ENCODE results near the gene UBE2E1. TPM values are rescaled to one million over a fixed set of nuclear protein-coding genes. Genes with fewer than 3 reads are reported as not detected.
"Not testable (repeated sequence)": the region's sequence is repeated elsewhere in the genome, so short reads cannot be mapped to it uniquely, and the experiment has no call there.

UBE2E1 gene
- total and polyA plus RNA-seq, 8 donors = 3.2 to 226 (median 78.1) TPM

DNA sequence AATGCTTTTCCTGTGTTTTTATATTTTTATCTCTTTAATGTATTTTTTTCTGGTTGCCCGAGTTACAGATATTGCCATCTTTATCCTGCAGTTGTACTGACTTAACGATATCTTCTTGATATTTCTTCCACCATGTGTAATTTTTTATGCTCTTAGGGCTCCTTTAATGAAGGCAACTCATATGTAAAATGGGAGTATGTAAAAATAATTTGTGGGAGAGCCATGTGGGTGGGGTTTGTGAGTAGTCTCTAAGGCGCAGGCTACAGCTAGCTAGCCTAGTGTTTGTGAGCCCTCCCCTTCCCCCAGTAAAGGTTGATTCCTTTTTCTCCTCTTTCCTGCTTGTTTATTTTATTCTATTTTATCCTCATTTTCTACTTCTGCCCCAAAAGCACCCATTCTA lies 38.1 kb downstream of the UBE2E1 start:
- intact Hi-C loops (cut with DNase I; ENCODE audit: low total_unique reads) = no loop called here
- H3K9me3 ChIP-seq = no peaks in the 10 kb centered on the region
- no peak overlapping the region for H3K4me3 ChIP-seq
- peaks cover 0 to 40% (median 17%) of the 10 kb centered on the region in 4 donors for H3K4me1 ChIP-seq
- WGBS, 5 donors = 93 to 99% (median 96%) methylated on average over 3 of the region's 3 CpGs
- TF ChIP-seq POLR2AphosphoS5 (IDR thresholded peaks at IDR 0.05) = no peak
- H3K36me3 ChIP-seq = no peaks in the 10 kb centered on the region
- H3K27ac ChIP-seq = no peak overlapping the region
- DNase-seq = no peak
- H3K27me3 ChIP-seq = no peaks in the 10 kb centered on the region

DNA sequence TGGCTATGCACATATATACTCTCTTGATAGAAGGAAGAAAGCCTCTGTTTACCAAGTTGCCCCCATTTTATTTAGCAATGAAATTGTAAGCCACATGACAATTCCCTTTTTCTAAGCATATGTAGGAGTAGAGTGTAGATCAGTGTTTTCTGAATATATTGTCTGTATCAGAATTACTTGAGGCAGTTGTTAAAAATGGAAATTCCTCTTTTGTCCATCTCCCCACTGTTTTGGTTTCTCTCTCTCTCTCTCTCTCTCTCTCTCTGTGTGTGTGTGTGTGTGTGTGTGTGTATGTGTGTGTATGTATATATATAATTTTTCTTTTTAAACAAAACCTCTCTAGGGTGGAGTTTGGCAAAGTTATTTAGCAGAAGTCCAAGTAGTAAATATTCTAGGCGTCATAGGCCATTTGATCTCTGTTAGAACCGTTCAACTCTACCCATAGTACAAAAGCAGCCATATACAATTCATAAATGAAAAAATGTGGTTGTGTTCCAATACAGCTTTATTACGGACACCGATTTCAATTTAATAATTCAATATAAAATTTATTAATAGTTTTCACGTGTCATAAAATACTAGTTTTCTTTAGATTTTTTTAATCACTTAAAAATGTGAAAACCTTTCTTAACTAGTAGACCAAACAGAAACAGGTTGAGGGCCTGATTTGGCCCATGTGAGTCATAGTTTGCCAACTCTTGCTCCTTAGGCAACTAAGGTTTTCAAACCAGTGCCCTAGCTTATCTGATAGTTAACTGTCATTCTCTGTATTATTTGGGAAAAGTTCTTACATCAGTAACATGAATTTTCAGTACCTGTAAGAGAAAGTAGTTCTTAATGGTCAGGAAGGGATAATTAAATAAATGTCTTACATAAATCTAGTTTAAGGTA lies 39.8 kb downstream of the UBE2E1 start:
- Histone ChIP-seq H3K27me3 (no peaks in the 10 kb centered on the region), H3K4me1 (peaks cover 0 to 31% (median 14%) of the 10 kb centered on the region in 4 donors), H3K36me3 (no peaks in the 10 kb centered on the region), H3K4me3 (no peak overlapping the region), H3K27ac (no peak overlapping the region), H3K9me3 (no peaks in the 10 kb centered on the region)
- DNase-seq = no peak
- TF ChIP-seq, protein P1, sequence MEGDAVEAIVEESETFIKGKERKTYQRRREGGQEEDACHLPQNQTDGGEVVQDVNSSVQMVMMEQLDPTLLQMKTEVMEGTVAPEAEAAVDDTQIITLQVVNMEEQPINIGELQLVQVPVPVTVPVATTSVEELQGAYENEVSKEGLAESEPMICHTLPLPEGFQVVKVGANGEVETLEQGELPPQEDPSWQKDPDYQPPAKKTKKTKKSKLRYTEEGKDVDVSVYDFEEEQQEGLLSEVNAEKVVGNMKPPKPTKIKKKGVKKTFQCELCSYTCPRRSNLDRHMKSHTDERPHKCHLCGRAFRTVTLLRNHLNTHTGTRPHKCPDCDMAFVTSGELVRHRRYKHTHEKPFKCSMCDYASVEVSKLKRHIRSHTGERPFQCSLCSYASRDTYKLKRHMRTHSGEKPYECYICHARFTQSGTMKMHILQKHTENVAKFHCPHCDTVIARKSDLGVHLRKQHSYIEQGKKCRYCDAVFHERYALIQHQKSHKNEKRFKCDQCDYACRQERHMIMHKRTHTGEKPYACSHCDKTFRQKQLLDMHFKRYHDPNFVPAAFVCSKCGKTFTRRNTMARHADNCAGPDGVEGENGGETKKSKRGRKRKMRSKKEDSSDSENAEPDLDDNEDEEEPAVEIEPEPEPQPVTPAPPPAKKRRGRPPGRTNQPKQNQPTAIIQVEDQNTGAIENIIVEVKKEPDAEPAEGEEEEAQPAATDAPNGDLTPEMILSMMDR (IDR thresholded peaks at IDR 0.05) = no peak
- no peak for TF ChIP-seq POLR2A (IDR thresholded peaks at IDR 0.05)
- intact Hi-C loops (cut with DNase I; ENCODE audit: low total_unique reads) = no loop called here
- whole genome bisulfite sequencing, 5 donors = 79 to 90% (median 87%) methylated on average over 5 of the region's 5 CpGs

DNA sequence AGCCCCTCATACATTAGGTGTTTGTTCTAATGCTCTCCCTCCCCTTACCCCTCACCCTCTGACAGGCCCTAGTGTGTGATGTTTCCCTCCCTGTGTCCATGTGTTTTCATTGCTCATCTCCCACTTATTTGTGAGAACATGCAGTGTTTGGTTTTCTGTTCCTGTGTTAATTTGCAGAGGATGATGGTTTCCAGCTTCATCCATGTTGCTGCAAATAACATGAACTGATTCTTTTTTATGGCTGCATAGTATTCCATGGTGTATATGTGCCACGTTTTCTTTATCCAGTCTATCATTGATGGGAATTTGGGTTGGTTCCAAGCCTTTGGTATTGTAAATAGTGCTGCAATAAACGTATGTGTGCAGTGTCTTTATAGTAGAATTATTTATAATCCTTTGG lies 43.7 kb downstream of the UBE2E1 start:
- WGBS, 5 donors = 72 to 80% (median 78%) methylated on average over 2 of the region's 2 CpGs
- H3K4me1 ChIP-seq = peaks cover 0 to 26% (median 4%) of the 10 kb centered on the region in 4 donors
- intact Hi-C loops (cut with DNase I; ENCODE audit: low total_unique reads); H3K4me3 ChIP-seq; H3K27ac ChIP-seq; H3K36me3 ChIP-seq; H3K9me3 ChIP-seq; H3K27me3 ChIP-seq; DNase-seq: not testable (repeated sequence)

DNA sequence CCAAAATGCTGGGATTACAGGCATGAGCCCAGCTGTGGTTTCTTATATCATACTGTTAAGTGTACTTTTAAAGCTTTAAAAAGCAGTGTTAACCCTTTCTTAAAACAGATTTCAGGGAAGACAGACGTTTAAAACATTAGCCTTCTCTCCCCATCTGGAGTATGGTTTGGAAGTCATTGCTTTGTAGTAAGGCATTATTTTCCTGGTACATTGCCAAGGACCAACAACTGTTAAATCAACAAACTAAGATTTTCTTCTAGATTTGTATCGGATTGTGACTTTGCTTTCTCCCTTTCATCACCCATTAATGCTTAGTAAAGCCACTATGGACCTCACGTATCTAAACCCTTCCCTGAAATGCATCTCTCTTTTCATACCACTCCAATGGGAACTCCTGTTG lies 50.5 kb downstream of the UBE2E1 start:
- Histone ChIP-seq H3K9me3 (no peaks in the 10 kb centered on the region), H3K36me3 (peaks cover under 1 to 6% (median 6%) of the 10 kb centered on the region in 4 donors), H3K27ac (no peak overlapping the region), H3K27me3 (no peaks in the 10 kb centered on the region), H3K4me3 (no peak overlapping the region), H3K4me1 (peaks cover 30 to 44% (median 35%) of the 10 kb centered on the region in 4 donors)
- WGBS, 5 donors = 29 to 42% (median 34%) methylated on average over 3 of the region's 3 CpGs
- TF ChIP-seq EP300 (IDR thresholded peaks at IDR 0.05) = no peak
- TF ChIP-seq POLR2AphosphoS5 (IDR thresholded peaks at IDR 0.05) = no peak
- TF ChIP-seq, protein P1 (IDR thresholded peaks at IDR 0.05) = no peak
- no peak for TF ChIP-seq POLR2A (IDR thresholded peaks at IDR 0.05)
- no peak for DNase-seq
- intact Hi-C loops (cut with DNase I; ENCODE audit: low total_unique reads) = no loop called here

DNA sequence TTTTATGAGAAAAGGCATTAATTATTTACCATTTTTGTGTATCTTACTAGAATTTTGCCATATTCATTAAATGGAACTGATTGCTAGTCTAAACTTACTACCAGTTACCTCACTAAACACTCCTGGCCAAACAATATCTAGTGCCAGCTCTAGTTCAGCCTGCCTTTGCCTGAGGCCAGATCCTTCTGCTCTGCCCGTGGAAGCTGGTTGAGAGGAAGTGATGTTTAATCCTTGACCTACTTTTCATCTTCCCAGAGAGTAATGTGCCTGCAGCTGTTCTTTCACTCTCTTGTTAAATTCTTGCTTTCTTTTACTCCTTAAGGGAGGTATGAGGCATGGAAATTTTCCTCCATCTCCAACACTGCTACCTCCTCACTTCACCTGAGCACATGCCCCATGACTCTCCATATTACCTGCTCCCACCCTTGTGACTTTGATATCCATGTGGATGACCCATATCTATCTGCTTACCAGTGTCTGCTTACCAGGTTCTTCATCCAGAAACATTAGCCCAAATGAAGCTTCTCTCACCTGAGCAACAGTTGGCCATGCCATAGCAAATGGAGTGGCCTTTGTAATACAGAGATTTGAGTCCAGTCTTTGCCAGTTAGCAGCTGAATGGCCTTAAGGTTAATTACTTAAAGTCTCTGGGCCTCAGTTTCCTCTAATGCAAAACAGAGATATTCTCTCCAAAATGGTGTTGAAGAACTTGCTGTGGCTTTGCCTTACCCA lies 53.4 kb downstream of the UBE2E1 start:
- H3K9me3 ChIP-seq = no peaks in the 10 kb centered on the region
- H3K4me1 ChIP-seq = peaks cover 30 to 51% (median 35%) of the 10 kb centered on the region in 4 donors
- WGBS, 5 donors = 0 to 12% (median 5%) methylated on average over 1 of the region's 1 CpG
- intact Hi-C loops (cut with DNase I; ENCODE audit: low total_unique reads) = no loop called here
- no peak overlapping the region for H3K4me3 ChIP-seq
- TF ChIP-seq EP300 (IDR thresholded peaks at IDR 0.05) = no peak
- TF ChIP-seq POLR2AphosphoS5 (IDR thresholded peaks at IDR 0.05) = no peak
- TF ChIP-seq, protein P1 (IDR thresholded peaks at IDR 0.05) = no peak
- TF ChIP-seq POLR2A (IDR thresholded peaks at IDR 0.05) = no peak
- DNase-seq = no peak
- H3K27ac ChIP-seq = peak overlapping the region in 1 of 5 donors; percentile 22
- H3K36me3 ChIP-seq = peaks cover 8 to 10% (median 9%) of the 10 kb centered on the region in 4 donors
- no peaks in the 10 kb centered on the region for H3K27me3 ChIP-seq

Measured in stomach (tissue), 9 donors.